DMS53 treated with DMSO at 0.1 percent for 48 hours (cell line): ENCODE data around the gene BTRC.

ENCODE experiments used
- DNase-seq: peaks from one replicate; lab custom pipeline; 2025; ENCODE audit not compliant: unreplicated experiment; lab: John Stamatoyannopoulos, UW

BTRC gene

DNA sequence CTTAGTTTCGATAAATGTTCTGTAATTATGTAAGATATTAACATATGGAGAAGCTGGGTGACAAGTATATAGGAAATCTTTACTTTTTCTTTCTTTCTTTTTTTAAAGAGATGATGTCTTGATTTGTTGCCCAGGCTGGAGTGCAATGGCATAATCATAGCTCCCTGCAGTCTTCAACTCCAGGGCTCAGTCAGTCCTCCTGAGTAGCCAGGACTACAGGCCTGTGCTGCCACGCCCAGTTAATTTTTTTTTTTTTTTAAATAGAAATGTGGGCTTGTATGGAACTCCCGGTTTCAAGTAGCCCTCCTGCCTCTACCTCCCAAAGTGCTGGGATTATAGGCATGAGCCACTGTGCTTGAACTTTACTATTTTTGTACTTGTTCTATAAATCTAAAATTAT is 122.4 kb downstream of the BTRC start:
- no peak for DNase-seq

DNA sequence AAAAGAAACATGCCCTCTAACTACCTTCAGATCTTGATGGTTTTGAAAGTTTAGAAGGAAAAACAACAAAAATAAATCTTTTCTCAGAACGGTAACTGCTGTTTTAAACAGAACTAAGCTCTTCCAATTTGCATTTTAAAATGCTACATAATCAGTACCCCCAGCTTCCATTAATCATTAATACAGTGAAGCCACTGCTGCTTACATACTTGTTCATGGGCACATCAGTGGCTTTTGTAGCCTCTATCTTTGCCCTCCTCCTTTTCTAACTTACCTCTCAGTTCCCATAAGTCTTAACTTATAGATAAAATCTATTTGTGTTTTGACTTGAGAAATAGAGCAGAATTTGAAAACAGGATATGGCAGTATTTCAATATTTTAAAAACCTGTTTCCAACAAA is 125.0 kb downstream of the BTRC start:
- no peak for DNase-seq

DNA sequence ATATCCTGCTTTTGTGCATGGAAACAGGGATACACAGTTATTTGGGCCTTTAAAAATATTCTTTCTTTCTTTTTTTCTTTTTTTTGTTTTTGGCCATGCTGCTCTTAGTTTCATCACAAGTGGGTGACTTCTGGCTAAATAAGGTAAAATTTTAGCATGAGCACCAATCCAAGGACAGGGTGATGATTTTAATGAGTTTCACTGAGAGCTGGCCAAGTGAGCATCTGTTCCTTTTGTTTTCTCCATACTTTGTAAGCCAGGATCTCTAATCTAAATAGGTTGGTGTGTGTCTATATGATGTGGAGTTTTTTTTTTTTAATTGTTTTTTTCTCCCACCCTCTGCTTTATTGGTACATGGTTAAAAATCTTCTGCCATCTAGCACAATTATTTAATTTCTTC is 127.3 kb downstream of the BTRC start:
- DNase-seq = no peak

DNA sequence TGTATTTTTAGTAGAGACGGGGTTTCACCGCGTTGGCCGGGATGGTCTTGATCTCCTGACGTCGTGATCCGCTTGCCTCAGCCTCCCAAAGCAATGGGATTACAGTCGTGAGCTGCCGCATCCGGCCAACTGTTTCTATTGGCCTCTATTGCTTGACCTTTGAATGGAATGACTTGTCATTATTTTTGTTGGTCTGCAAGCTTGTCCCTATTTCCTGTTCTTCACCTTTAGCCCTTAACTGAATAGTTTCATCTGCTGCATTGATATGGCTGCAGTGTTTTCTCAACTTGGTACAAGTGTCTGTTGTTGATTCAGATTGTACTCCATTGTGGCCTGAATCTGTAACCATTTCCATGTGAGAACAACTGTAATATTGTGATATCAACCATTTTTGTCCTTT is 128.6 kb downstream of the BTRC start:
- DNase-seq = no peak

DNA sequence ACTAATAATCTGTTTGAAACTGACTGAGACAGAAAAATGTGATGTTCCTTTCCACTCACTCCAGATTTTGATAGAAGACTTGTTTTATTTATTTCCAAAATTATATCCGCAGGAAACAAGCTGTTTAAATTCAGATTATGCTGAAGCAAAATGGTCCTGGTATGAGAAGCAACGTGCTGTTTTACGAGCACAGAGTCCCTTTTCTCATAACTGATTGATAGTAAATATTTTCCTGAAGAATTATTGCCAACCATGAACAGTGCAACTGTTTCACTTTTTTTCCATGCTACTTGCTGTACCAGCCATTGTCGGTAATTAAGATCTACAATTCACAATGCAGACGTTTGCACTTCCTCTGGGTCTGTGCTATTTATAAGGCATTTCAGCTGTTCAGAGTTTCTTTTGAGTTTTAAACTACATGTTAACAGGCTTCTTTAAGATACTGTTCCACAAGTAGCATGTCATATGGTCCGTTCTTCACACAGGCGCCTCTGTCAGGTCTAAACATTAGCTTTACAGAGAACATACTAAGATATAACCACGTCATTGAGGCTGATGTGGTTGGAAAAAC is 130.3 kb downstream of the BTRC start:
- DNase-seq = no peak

DNA sequence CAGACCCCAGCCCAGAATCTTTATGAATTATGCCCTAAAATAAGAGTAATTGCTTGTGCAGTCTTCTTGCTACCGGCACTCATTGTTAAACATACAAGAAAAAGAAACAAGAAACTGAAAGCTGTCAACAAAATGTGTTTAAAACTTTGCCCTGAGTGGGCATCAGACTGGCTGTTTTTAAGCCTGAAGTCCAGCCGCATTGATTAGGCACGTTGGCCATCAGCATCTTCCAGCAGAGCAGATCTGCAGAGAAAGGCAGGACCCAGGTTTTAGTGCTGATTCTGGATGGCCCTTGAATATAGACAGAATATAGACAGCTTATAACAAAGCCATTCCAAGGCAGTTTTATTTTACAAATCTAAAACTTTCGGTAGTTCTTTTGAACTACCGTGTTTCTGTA is 131.2 kb downstream of the BTRC start:
- no peak for DNase-seq

DNA sequence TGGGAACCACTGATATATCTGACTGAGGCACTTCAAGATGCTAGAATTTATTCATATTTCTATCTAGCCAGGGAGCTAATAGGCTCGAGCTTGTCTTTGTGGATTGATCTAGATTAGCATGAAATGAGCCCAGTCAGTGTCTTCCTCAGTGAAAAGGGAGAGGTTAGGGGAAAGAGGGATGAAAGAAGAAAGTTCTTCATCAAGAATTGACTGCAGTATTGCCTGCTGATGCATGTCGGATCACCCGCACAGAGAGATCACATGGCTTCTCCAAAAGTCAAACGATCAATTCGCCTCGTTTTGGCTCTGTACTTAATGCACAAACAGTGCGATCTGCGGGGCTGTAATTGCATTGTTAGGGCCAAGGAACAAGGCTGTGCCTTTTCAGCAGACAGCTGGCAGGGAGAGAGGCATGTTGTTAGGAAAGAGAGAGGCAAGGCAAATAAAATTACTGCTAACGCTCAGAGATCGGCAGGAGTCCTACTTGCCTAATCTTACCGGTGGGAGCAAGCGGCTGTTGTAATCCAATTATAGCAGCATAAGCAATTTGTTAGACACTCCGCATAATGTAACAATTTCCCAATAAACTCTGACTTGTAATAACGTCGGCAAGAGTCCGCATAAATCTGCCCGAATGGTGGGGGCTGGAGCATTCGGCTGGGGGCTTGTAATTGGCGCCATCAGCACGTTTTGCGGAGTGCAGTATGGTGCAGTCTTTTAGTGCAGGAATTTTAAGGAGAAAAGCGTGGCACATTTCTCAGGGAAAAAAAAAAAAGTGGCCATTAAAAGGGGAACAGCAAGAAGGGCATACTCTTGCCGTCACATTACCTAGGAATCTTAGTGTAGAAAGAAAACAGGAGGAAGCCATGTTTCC is 132.0 kb downstream of the BTRC start:
- no peak for DNase-seq

DNA sequence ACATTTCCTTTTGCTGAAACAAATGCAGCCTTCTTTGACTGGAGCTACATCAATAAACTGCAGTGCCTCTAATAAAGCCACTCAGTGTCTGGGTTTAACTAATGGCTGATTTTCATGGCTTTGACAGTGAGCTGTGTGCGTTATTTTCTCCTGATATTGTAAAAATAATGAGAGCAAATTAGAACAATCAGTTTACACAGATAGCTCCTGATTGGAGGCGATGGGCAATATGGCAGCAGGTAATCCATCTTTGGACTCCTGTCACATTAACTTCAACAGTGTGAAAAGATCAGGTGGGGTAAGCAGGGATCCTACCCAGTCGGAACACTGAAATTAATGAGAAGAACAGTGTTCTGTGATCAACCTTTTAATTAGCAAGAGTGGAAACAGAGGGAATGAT is 133.4 kb downstream of the BTRC start:
- DNase-seq = no peak

DNA sequence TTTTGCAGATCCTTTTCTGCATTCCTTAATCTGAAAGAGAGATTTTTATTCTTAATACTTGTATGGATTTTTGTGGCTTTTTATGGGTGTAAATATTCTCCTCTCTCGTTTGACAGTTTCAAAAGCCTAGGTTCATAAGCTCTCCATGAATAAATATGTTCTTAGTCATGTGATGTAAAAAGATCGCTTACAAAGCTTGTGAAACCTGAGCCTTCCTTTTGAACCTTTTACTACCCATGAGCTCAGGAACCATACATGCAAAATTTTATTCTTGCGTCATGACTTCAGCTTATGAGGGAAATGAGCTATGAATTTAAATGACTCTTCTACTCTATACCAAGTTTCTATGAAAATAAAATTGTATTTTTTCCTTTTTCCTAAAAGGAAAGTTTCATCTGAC is 135.4 kb downstream of the BTRC start:
- DNase-seq = peak; percentile 74

DNA sequence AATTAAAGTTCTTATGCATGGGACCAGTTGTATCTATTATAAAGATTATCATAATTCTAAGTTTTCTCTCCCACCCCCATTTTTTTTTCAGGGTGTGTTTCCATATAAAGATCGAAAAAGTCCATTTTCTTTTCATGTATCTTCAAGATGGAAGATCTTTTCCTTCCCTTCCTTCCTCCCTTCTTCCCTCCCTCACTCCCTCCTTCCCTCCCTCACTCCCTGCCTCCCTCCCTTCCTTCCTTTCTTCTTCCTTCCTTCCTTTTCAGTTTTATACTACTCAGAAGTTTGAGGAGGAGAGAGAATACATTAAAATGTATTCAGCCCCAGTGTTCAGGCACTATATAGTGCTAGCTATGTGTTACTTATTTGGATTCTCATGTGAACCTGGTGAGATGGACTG is 136.1 kb downstream of the BTRC start:
- no peak for DNase-seq

DNA sequence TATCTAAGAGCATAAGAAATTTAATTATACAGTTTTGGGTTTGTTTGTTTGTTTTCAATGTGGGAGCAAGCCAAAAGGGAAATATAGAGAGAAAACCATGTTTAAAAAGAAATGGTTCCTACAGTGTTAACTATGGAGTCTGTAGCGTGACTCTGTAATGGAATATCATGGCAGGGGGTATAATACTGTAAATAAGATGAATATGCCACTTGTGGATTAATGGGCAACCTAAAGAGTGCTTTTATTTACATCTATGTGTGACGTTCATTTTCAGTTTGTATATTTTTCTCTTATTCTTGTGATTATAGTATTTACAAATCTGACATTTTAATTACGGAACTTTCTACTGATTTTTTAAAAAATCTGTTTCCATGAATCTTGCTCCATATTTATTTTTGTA is 138.2 kb downstream of the BTRC start:
- no peak for DNase-seq

DNA sequence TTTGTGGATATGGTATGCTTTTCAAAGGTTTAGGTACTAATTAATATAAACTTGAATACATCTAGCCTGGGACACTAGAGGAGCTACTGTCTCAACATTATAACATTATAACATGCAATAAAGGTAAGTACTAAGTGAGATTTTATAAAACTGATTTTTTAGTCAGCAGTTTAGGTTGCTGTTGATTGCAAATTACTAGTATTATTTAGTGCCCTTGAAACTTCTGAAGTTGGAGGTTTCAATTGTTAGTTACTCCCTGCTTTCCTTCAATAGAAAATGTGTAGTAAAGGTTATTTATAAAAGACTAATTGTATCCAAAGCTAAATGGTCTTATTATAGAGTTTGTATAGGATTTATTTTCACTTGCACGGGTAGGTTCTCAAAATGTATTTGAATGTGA is 138.8 kb downstream of the BTRC start:
- DNase-seq = no peak

DNA sequence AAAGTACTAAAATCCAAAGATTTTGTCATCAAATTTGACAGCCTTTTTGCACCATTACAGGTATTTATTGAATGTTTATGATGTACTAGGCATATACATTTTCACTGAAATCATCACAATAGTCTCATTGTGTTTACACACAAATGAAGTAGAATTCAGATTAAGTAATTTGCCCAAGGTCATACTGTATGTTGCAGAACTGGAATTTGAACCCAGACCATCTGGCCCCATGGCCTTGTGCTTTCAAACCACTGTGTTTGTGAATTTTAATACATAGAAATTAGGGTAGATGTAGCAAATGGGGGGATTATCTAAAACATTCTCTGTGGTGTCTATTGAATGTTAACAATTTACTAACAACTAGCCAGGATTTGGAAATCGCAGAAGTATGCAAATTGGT is 139.3 kb downstream of the BTRC start:
- DNase-seq = no peak

DNA sequence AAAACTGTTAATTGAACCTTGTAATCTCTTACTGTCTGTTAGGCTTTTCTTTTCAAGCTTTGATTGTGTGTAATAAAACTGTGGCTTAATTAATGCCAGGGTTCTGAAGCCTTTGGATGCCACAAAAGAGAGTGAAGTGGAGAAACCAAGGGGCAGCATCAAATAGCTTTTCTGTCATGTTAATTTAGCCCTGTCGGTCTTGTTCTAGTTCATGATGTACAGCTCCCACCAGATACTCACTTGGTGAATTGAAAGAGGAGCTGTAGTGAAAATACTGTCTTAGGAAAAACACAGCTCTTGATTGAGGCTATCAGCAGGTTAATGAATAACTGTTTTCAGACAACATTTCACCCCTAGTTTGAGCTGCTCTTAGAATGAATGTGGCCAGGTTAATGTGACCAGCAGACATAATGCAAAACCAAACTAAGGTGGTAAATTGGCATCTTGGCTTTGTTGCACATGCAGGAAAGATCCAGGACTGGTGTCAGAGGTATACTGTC is 139.9 kb downstream of the BTRC start:
- peak; percentile 7 for DNase-seq

DNA sequence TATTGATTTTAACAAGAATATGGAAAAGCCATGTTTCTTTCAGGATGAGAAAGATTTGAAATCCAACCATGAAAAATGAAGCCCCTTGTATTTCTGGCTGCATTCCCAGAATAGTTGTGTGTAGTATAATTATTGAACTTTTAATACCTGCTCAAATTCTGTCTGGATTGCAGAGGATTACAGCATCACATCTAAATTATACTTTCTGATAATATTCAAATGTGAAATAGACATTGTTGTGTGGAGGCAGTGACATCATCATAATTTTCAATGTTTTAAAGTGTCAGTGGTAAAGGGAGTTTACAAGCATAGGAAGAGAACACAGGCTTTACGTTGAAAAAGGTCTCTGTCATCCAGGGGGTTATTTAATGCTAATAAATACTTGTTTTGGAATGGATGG is 140.7 kb downstream of the BTRC start:
- DNase-seq = no peak

DNA sequence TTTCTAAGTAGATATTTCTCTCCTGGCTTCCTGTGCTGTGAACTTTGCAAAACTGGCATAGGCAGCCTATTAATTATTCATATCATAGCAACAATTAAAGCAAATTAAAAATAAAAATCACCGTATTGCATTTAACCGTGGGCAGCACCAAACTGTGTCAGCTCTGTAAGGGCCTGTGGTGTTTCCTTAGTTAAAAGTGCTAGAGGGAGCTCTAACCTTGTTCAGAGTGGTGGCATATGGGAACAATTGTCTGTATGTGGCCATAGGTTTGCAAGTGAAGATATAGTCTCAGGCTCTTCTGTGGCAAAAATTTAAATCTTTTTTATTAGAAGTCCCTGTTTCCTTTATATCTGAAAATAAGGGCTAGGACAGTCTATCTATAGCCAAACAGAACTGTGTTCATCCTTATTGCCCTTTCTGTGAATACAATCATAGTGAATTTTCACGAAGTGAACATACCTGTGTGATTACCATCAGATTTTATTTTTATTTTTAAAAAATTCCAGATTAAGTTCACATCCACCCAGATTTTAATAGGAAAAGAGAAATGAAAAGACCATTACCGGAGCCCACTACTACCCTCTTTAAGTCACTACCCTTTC is 141.5 kb downstream of the BTRC start:
- DNase-seq = peak; percentile 17

DNA sequence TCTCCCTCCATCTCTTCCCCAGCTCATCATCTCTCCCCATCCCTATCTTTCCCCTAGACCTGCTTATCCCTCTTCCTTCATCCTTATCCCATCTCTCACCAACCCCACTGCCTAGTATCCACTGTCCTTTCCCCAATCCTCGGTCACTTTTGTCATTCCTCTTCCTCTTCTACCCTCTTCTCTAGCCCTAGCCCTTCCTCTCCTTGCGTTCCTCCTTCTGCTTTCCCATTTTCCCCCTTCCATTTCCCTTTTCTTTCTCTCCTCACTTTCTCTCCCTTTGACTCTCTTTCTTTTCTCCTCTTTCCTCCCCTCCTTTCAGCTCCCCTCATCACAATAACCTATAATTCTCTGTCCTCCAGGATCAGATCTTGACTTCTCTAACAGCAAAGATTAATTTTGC is 150.5 kb downstream of the BTRC start:
- no peak for DNase-seq

DNA sequence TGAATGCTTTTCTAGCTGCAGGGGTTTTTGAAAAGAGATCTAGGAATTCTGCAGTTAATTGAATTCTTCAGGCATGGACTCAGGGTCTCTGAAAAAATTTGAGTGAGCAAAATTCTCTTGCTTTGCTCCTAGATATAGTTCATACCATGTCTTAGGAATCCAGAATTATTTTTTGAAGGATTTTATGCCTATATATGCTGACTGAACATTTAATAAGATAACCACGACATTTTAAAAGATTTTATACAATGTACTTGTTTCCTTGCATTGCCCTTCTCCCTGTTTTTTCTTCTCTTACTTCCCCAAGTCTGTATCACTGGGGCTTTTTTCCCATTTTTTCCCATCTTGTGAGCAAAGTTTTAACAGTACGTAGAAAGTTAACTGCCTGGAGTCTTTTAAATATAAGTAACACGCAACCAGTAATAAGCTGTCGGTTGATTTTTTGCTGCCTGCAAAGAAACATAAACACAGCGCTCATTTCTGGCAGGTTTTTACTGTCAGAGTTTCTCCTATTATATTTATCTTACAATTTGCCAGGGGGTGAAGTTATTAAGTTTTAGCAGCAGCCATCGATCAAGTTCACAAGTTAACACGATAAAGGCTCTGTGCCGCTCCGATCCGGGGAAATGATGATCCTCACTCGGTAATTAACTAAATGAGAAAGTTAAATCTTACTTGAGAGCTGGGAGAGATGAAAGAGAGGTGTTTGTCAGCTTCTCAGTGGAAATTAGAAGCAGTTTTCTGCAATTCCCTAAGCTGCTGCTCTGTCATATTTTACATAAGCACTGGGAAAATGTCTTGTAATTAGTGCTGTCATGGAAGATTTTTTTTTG is 153.1 kb downstream of the BTRC start:
- DNase-seq = no peak

DNA sequence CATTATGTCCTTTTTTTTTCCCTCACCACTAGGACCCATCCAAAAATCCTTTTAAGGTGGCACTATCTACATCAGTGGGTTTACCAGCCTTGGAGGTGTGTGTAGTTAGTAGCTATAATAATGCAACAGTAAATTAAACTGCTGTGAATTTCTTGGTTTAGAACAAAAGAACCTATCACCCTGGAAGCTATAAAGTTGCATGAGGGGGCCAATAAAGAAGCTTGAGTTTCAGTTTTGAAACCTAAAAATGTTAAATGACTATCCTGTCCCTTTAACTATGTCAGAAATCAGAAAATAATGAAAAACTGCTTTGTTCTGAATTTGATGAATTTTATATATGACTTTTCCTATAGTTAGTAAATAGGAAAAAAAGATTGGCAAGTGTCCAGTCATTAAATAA is 153.9 kb downstream of the BTRC start:
- DNase-seq = no peak

DNA sequence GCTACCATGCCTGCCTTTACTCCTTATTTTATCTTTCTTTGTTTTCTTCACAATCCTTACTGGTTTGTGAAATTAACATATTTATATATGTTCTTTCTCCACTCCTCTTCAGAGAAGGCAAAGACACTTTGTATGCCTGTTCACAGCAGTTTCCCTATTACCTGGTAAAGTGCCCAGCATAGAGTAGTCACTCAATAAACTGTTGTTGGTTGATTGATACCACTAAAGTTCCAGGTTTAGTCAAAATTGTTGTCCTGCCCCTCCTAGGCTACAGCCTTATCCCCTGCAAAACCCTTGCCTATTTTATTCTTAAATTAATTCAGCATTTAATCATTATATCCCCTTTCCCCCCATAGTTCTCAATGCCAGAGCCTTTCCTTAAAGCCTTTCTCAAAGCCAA is 158.0 kb downstream of the BTRC start:
- DNase-seq = no peak

DNA sequence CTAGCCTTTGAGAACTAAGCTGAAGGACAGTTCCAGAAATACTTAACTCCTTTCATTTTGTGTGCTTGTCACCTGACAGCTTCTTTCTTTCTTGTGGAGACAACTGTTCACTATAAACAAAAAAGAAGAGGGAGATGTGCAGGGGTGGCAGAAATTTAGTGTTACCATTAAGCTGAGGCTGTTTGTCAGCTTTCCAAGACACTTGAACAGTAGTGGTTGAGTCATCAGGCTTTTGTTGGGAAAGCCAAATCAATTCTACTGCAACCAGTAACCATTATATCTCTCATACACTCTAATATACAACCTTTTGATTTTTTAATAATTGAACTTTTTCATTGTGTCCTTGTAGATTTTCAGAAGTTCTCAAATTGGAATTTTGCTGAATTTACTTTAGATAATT is 158.8 kb downstream of the BTRC start:
- peak; percentile 36 for DNase-seq
